CD1c-positive myeloid dendritic cell (primary cell): ENCODE results near the gene DDX52.
A peak's percentile ranks its signal among the peaks of the same experiment; 100 is the strongest.
"Not testable (repeated sequence)": the region's sequence is repeated elsewhere in the genome, so short reads cannot be mapped to it uniquely, and the experiment has no call there.

Experiments
- DNase-seq: peaks from one replicate; pipeline ENCODE4 v3.0.0-alpha.2; 2016; ENCODE audit errors: extremely low spot score

Gene DDX52

DNA sequence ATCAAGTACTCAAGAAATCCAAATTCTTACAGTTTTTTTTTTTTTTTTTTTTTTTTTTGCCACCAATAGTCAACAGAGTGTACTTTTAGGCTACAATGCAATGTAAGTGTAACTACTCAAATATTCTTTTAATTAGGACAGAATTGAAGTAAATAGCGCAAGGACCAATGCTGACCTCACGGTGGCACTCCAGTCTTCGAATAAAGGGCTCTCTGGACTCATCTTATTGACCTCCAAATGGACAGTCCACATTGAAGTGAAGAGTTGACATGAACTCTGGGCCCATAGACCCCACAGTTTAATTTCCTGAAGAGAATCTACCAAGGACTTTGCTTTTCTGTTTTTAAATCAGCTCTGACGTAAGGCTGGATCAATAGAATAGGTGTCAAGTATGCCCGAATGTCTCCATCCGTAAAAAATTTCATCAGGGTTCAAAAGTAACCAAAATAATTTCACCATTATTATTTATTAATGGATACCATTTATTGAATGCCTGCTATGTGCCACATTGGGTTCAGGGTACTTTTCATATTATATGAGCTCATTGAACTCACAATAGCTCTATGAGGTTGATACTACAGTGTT lies 7.3 kb upstream of the DDX52 start:
- DNase-seq = peak; percentile 11

DNA sequence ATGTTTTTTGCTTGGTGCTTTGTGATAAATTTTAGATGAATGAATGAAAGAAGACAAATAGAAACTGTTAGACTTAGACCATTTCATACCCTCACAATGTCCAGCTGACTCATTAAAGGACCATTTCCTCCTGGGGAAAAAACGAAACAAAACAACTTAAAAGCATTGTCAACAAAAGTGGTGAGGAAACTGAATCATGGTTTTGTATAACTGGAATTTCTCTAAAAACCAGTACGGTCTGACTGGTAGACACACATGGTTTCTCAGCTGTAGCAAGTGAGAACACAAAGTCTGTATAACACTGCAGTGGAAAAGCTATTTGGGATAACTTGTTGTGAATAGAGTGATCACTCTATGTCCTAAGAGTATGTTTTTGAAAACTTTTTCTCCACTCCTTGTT lies 5.3 kb upstream of the DDX52 start:
- DNase-seq = no peak

DNA sequence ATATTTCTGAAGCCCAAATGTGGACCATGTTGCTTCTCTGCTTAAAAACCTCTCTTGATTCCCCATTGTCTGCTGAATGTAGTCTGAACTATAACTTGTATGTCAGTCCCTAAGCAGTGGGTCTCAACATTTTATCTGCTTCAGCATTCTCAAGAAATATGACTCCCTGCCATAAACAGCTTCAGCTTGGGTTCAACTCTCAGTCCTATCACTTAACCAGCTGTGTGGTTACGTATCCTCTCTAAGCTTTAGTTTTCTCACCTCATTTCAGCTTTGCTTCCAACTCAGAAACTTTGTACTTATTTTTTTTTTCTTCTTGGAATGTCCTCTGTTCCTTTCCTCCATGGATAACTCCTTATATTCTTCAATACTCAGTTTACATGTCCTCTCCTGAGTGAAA lies 4.6 kb upstream of the DDX52 start:
- no peak for DNase-seq

DNA sequence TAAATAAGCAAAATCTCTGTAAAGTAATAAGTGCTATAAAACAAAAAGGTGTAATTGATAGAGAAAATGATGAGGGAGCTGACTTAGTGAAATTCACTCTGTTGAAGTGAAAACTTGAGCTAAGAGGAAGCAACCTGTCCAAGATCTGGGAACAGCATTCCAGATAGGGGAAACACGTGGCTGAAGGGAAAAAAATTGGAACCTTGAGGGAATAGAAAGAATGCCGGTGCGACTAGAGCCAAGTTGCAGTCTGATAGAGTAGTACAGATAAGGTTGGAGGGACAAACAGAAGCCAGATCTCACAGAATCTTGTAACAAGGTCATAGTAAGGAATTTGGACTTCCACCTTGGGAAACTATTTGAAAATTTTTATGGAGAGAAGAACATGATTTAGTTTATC lies 623 bp upstream of the DDX52 start:
- no peak for DNase-seq

DNA sequence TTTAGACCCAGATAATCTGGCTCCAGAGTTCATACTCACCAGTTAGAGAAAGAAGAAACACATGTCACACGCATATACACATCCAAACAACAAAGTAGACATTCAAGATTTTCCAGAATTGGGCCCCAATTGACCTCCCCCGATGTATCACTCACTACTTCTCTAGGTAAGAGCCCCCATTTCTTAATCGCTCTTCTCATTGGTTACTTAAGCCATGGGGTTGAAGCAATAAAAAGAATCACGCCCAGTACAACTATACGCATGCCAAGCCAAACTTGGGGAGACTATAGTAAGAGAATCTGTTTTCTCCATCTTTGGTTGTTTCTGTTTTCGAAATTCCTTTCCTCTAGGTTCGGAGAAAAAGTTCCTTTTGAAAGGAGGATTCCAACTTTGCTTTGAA lies 565 bp downstream of the DDX52 start:
- peak; percentile 17 for DNase-seq

DNA sequence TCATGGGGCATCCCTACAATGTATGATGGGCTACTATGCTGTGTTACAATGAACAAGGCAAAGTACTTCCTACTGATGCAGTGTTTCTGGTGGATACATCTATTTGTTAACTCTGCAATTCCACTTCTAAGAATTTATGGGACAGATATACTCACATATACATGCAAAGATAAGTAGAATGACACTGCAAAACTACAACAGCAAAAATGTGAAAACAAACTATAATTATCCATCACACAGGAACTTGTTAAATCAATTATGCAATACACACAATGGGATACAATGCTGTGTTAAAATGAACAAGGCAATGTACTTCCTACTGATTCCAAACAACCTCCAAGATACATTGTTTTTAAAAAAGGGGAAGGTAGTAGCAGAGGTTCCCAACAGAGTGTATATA lies 3.2 kb downstream of the DDX52 start:
- no peak for DNase-seq

DNA sequence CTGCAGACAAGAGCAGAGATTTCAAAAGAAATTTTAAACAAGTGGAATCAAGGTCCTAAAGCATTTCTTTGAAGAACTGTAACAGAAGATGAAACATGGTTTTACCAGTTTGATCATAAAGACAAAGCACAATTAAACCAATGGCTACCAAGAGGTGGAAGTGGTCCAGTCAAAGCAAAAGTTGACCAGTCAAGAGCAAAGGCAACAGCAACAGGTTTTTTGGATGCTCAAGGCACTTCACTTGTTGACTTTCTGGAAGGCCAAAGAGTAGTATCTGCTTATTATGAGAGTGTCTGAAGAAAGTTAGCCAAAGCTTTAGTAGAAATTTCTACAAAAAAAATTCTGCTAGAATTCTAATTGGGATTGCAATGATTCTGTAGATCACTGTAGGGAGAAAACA lies 5.3 kb downstream of the DDX52 start:
- DNase-seq = no peak

DNA sequence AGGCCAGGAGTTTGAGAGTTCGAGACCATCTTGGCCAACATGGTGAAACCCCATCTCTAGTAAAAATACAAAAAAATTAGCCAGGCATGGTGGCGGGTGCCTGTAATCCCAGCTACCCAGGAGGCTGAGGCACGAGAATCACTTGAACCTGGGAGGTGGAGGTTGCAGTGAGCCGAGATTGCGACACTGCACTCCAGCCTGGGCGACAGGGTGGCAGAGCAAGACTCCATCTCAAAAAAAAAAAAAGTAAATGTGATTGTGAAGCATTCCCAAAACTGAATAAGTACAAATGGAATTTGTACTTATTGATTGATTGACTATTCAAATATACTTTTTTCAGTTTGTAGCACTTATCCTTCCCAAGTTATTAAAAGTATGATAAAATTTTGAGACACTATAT lies 26.8 kb downstream of the DDX52 start:
- not testable (repeated sequence) for DNase-seq

DNA sequence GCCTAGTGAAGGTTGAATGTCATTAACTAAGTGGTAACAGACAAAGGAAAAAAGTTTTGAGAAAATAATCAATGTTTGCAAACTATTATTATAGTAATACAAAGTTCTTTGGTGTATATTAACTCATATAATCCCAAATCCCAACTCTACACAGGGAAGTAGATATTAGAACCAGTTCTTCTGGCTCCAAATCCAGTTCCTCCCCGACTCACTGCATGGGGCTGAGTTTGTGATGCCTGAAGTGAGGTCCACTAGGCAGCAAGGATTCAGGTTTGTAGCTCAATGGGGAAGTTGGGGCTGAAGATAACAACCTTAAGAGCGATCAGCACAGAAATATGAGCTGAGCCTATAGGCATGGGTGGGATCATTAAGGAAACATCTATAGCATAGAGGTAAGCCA lies 28.4 kb downstream of the DDX52 start:
- no peak for DNase-seq

DNA sequence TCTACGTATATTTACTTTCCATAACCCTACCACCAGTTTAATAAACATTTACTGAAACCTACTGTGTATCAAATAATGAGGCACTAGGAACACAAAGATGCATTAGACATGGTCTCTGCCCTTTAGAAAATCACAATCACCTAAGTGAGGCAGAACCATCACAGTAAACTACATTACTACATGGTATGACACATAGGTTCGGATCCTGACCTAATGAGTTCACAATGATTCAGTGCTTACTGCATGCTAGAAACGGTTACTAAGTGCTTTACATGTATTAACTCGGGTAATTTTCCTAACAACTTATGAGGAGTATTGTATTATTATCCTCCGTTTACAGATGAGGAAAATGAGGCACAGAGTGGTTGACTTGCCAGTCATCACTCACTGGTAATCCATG lies 28.9 kb downstream of the DDX52 start:
- DNase-seq = no peak

DNA sequence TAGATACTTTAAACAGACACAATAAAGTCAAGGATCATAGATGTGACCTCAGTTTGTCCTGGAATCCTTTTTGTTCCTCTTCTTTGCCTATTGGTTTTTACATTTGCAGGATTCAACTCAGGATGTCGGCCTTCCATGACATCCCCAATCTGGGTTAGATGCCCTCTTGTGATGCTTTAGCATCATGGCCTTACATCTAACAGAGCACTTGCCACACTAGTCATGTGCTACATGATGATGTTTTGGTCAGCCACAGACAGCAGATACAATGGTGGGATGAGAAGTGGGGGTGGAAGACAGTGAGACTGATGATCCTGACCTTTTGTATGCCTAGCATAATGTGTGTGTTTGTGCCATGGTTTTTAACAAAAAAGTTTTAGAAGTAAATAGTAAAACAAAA lies 32.3 kb downstream of the DDX52 start:
- DNase-seq = peak; percentile 4

DNA sequence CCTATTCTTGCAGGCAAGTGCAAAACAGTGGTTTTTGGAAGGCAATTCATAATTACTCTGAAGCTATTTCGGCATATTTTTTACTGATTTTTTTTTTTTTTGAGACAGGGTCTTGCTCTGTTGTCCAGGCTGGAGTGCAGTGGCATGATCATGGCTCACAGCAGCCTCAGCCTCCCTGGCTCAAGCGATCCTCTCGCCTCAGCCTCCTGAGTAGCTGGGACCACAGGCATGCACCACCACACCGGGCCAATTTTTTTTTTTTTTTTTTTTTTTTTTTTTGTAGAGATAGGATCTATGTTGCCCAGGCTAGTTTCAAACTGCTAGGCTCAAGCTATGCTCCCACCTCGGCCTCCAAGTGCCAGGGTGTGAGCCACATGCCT lies 33.2 kb downstream of the DDX52 start:
- not testable (repeated sequence) for DNase-seq

DNA sequence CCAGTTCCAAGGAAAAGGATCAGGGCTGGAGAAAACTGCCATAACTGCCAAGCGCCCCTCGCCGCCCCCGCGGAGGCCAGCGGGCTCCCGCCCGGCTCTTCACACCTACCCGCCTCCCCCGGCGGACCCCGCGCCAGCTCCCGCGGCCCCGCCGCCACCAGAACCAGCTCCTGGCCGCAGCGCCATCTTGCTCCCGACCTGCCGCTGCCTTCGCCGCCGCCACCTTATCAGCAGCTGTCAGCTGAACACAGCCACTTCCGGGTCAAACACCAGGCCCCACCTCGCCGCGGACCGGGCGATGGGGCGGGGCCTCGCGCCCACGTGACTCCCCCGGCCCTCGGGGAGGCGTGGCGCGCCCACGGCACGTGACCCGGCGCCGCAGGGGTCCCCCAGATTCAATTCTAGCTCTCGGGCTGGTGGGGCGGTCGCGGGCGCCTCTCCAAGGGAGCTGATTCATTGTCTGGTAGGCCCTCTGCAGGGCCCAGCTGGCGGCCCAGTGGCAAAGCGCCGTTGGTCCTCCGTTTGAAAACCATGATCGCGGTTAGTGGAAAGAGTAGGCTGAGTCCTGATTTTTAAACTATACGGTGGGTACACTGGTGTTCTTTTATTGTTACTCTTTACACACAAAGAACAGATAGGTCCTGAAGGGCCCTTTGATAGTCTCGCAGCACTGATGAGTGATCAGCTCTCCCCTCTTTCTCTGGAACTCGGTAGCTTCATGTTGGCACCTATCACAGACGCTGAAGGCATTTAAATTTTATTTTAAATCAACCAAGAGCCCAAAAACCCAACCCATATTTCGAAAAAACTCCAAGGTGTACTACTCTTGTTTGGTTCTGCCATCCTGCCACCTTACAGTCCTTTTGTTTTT lies 33.8 kb downstream of the DDX52 start, which contains the start of gene SYNRG:
TSS of gene SYNRG (minus strand) at position 249 of the 871 bp plus-strand sequence. CDS start at position 186, 63 bp downstream.
- peak; percentile 96 for DNase-seq

DNA sequence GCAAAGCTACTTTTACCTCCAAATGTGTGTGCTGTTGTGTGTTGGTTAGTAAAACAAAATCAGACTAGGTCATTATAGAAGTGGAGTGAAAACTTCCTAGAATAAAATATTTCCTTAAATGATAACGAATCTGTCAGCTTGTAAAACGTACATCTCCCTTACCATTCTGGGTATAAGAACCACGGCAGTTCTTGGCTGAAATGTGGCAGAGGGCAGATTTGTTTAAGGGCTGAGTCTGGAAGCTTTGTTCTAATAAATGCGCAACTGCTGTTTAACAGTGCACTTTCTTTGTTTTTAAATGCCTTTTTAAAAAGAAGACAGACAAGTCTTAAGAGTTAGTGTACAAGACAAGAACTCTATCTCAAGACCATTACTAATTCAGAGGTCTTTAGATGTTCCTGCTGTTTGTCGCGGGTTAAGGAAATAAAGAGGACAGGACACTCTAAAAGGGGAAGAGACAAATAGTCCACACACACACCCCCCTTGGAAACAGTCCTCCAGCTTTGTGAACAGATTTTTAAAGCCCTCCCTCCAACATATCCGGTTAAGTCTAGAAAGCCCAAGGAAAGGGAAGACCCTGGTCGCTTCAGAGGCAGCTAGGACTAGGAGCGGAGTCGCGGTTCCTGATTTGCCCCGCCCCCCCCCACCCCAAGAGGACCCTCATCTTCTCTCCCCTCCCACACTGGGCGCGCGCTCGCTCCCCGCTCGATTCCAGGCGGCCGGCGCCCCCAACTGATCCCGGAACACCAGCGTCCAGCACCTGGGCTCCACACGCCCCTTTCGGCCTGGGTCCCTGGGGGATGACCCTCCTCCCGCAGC lies 34.7 kb downstream of the DDX52 start:
- DNase-seq = peak; percentile 63

DNA sequence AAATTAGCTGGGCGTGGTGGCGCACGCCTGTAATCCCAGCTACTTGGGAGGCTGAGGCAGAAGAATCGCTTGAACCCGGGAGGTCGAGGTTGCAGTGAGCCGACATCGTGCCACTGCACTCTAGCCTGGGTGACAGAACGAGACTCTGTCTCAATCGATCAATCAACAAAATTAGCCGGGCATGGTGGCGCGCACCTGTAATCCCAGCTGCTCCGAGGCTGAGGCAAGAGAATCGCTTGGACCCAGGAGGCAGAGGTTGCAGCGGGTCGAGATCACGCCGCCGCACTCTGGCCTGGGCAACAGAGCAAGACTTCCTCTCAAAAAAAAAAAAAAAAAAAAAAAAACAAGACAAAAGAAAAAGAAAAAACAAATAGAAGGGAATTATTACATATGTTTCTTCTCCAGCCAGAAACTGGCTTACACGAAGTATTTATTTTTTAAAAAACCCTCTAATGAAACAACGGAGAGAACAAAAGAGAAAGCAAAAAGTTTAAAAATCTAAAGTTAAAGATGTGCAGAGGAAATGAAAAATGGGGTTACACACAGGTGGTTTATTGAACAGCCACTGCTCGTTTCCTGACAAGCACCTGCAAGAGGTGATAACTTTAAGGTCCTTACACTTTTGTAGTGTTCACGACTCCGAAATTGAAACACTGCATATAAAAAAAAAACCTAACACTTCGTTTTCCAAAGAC lies 35.5 kb downstream of the DDX52 start:
- peak; percentile 18 for DNase-seq

DNA sequence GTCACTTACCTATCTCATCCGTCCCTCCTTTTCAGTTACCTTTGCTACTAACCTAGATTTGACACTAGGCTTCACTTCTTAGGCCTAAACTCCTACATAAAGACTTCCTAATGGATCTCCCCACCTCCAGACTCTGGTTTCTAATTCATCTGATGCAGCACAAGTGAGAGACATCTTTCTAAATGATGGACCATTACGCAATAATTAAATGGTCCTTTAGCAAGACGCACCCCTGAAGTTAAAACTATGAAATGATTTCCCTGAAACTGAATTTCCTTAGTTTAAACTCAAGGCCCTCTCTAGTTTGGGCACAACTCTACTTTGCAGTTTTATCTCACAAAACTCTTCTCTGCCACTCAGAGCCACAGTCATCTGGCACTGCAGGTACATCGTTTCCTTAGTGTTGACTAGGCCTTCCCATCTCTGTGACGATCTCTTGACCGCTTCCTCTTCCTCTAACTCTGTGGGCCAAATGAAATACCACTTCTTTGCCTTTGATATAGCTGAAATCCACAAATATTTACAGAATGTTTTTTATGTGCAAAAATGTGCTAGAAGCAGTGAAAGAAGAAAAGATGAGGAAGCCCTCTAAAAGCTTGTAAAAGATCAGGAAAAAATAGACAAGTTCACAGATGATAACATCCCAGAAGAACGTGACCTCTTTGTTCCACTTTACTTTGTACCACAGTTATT lies 37.3 kb downstream of the DDX52 start:
- DNase-seq = peak; percentile 36

DNA sequence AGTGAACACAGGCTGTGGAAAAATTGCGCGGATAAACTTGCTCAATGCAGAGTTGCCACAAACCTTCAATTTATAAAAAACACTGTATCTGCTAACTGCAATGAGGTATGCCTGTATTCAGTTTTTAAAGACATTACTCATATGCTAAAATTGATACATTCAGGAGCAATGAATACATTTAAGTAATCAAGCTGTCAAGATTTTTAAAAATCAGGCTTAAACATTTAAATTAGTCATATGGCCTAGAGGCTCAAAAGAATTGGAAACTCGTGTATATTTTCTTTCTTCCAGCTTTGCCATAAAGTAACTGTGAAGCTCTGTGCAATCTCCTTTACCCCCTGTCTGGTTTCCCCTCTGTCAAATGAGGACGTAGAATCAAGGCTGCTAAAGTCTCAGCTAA lies 38.2 kb downstream of the DDX52 start:
- DNase-seq = no peak

DNA sequence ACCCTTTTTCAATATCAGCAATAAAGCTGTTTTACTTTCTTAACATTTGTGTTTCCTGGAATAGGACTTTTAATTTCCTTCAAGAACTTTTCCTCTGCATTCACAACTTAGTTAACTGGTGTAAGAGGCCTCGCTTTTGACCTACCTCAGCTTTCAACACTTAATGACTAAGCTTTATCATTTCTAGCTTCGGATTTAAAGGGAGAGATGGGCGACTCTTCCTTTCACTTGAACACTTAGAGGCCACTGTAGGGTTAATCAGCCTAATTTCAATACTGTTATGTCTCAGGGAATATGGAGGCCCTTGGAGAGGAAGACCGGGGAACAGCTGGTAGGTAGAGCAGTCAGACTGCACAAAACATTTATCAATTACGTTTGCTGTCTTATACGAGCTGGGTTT lies 38.7 kb downstream of the DDX52 start:
- DNase-seq = no peak

DNA sequence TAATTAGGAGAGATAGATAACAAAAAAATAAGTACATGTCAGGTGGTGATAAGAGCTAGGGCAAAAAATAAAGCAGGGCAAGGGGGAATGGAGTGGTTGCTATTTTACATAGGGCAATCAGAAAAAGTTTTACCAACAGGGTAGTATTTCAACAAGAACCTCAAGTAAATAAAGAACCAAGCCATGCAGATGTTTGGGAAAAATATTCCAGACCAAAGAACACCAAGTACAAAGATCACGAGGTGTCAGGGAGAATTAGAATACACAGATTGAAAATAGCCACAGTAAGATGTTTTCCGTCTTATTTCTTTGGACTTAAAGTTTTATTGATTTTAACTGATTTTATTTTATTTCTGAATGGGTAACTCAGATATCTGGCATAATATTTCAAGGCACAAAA lies 45.1 kb downstream of the DDX52 start:
- DNase-seq = no peak

DNA sequence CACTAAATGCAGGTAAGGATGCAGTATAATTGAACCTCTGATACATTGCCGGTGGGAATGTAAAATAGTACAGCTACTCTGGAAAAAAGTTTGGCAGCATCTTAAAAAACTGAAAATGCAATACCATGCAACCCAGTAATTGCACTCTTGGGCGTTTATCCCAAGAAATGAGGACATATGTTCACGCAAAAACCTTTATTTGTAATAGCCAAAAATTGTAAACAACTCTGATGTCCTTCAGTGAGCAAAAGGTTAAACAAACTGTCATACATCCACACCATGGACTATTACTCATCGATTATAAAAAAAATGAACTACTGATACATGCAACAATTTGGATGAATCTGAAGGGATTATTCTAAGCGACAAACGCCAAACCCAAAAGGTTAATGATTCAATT lies 51.0 kb downstream of the DDX52 start:
- no peak for DNase-seq

DNA sequence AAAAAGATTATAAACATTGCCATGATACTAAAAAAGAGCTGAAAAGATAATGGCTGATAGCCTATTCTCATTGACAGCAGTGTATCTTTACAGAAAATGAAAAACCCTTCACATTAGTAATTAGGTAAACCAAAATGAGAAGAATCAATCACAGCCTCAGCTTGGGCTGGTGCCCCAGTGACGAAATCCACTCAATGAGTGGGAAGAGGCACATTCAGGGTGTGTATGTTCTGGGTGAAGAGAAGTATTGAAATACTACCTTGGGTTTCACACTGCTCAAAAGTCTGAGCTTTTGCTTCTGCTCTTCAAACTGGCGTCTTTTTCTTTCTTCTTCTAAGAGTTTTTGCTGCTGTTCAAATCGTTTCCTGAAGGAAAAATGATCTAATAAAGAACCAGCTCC lies 58.2 kb downstream of the DDX52 start:
- no peak for DNase-seq
